VCaP (cell line): ENCODE data around the gene ARHGAP31.
"Not testable (repeated sequence)": the region's sequence is repeated elsewhere in the genome, so short reads cannot be mapped to it uniquely, and the experiment has no call there.

Source experiments
- H3K27ac ChIP-seq: fragments of 450-650 bp; 2 replicates; pipeline ENCODE4 v1.5.1; 2017
- TF ChIP-seq, protein P1 (sequence below): fragments of 450-650 bp; conservative IDR thresholded peaks from 2 replicates; pipeline ENCODE4 v1.5.1; 2017; ENCODE audit warnings: mild to moderate bottlenecking, moderate library complexity

The ARHGAP31 gene

DNA sequence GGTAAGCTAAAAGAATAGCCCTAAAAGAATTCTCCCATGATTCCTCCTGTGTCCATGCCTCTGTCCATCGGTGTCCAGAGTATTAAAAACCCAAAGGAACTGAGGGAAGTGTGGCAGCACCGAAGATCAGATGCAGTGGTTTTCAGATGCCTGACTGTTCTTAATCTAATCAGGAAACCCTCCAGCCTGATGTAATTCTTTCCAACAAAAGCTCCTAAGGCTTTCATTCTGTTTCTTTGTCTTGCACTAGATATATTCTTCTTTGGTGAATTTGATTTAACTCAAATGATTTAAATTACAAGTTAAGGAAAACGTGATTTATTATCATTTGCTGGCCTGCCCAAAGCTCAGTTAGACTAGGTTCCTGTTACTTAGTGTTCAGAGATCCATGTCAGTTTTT lies 71.2 kb downstream of the ARHGAP31 start:
- TF ChIP-seq, protein P1, sequence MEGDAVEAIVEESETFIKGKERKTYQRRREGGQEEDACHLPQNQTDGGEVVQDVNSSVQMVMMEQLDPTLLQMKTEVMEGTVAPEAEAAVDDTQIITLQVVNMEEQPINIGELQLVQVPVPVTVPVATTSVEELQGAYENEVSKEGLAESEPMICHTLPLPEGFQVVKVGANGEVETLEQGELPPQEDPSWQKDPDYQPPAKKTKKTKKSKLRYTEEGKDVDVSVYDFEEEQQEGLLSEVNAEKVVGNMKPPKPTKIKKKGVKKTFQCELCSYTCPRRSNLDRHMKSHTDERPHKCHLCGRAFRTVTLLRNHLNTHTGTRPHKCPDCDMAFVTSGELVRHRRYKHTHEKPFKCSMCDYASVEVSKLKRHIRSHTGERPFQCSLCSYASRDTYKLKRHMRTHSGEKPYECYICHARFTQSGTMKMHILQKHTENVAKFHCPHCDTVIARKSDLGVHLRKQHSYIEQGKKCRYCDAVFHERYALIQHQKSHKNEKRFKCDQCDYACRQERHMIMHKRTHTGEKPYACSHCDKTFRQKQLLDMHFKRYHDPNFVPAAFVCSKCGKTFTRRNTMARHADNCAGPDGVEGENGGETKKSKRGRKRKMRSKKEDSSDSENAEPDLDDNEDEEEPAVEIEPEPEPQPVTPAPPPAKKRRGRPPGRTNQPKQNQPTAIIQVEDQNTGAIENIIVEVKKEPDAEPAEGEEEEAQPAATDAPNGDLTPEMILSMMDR: no peak
- H3K27ac ChIP-seq: no peak overlapping the region

DNA sequence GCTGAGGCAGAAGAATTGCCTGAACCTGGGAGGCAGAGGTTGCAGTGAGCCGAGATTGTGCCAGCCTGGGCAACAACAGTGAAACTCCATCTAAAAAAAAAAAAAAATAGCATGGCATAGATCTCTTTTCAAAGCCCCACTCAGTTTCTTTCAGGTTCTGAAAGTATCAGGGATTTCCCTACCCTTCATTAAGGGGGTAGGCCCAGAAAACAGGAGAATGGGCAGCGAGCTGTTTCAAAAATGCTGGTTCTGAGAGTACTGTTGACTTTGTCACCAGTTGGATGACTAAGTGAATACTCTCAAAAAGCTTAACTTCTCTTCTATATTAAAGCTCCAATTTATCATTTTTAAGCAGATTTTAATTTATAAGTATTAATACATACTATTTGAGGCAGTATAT lies 72.8 kb downstream of the ARHGAP31 start:
- H3K27ac ChIP-seq: no peak overlapping the region
- TF ChIP-seq, protein P1: no peak

DNA sequence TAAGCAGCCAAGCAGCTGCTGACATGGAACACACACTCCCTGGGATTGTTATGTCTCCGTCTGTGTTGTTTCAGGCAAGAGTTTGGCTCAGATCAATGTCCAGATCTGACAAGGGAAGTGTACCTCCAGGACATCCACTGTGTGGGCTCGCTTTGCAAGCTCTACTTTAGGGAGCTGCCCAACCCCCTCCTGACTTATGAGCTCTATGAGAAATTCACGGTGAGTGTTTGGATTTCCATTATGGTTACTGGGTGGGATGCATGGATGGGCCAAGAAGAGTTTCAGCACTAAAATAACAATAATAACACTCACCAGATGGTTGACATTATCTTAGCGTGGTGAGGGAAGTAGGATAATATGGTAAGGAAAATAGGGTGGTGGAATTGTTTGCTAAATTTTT lies 74.1 kb downstream of the ARHGAP31 start:
- TF ChIP-seq, protein P1: no peak
- no peak overlapping the region for H3K27ac ChIP-seq

DNA sequence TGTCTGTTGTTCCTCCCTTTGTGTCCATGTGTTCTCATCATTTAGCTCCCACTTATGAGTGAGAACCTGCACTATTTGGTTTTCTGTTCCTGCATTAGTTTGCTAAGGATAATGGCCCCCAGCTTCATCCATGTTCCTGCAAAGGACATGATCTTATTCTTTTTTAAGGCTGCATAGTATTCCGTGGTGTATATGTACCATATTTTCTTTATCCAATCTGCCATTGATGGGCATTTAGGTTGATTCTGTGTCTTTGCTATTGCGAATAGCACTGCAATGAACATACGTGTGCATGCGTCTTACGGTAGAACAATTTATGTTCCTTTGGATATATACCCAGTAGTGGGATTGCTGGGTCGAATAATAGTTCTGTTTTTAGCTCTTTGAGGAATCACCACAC lies 77.6 kb downstream of the ARHGAP31 start:
- H3K27ac ChIP-seq: not testable (repeated sequence)

DNA sequence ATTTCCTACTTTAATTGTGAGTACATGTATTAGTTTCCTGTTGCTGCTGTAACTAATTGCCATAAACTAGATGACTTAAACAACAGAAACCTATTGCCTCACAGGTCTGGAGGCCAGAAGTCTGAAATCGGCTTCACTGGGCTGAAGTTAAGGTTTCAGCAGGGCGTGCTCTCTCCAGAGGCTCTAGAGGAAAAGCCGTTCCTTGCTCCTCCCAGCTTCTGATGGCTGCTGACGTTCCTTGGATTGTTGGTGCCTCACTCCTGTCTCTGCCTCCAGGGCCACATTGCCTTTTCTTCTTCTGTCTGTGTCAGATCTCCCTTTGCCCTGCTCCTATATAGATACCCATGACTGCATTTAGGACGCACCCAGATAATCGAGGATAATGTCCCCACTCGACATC lies 80.9 kb downstream of the ARHGAP31 start:
- TF ChIP-seq, protein P1: no peak
- no peak overlapping the region for H3K27ac ChIP-seq

DNA sequence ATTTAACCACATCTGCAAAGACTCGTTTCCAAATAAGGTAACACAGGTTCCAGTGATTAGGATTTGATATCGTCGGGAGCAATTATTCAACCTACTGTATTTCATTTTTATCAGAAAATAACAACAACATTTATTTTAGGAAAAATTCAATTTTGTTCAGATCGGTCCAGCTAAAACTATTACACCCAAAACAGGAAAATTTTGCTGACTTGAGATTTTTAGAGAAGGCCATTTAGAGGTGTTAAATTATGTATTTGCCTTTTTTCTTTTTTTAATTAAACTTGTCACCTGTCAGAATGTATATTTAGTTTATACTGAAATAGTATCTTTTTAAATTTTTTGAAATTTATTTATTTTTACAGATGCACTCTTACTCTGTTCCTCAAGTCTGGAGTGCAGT lies 81.3 kb downstream of the ARHGAP31 start:
- TF ChIP-seq, protein P1: no peak

DNA sequence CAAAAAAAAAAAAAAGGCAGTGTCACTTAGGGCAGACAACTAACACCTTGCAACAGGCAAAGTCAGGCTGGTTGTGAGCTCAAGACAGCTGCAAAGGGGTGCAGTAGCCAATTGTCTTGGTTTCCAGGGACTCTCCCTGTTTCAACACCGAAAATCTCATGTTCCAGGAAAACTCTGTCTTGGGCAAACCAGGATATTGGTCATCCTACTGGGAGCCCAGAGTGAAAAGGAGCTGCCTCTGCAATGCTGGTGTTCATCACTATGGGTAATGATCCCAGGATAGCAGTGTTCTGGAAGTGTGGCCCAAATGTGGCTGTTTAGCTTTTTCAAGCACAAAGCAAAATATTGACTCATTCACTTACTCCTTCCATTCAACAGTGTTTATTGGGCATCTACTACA lies 82.6 kb downstream of the ARHGAP31 start:
- TF ChIP-seq, protein P1: no peak
- no peak overlapping the region for H3K27ac ChIP-seq

More for the DNA sequence above, 81.3 kb downstream of the ARHGAP31 start:
- H3K27ac ChIP-seq: no peak overlapping the region

DNA sequence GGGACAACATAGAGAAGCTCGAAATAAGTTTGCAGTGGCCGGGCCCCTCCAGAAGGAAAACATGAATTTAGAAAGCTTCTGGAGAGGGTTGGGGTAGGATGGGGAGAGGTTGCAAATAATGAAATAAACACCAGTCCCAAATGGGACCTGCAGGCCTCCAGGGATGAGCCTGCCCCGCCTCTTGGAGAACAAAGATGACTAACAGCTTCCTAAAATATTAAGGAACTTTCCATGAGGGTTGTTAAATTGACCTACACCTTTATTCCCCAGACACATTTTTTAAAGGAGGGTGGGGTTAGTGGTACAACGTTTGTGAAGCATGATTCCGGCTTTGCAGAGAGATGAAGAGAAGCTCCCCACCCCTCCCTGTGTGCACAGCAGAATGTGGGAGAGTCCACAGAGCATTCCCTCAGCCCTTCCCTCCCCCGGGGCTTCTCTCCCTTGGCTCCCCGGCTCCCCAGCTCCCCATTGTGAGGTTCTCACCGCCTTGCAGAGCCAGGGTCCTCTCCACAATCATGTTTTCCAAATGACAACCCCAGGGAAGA lies 84.1 kb downstream of the ARHGAP31 start:
- TF ChIP-seq, protein P1: no peak
- no peak overlapping the region for H3K27ac ChIP-seq
